C1 segment of cervical spinal cord (tissue), 14 donors: Measurements from ENCODE around the gene RXRA.

Source experiments
- DNase-seq, 14 donors: peaks; one replicate each; lab custom pipeline; 2025; lab: John Stamatoyannopoulos, UW

Gene RXRA

DNA sequence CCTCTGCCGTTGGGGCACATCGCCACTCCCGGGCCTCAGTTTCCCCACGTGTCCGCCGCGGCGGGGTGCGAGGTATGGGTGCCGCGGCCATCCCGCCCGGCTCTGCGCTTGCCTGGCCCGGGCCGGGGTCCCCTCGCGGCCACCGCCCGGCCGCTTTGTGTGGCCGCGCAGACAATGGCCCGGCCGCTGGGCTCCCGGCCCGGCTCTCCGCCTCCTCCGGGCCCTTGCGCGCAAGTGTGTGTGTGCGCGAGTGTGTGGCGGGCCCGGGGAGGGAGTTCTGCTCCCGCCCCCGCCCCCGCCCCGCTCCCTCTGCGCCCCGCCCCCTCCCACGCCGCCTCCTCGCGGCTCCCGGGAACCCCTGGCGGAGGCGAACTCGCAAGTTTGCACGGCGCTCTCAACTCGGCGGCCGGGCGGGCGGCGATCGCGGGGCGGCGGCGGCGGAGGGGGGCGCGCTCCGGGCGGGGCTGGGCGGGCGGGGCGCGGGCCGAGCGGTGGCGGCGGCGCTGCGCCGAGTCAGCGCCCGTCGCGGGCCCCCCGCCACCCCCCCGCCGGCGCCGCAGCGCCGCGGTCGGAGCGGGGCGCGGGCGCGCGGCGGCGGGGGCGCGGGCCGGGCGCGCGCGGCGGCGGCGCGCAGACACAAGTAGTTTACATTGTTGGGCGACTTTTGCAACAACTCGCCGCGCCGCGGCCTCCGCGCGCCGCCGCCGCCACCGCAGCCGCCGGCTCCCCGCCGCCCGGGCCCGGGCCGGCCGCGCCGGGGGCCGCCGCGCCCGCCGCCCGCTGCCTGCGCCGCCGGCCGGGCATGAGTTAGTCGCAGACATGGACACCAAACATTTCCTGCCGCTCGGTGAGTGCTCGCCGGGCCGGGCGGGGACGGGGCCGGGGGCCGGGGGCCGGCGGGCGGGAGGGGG is at the start of gene RXRA:
Gene RXRA, plus strand, starts transcription at position 643 of the 911 bp plus-strand sequence. Its CDS starts 177 bp downstream, at position 820.
- peak in 12 of 14 donors; percentile 29 to 83 (median 61) for DNase-seq

DNA sequence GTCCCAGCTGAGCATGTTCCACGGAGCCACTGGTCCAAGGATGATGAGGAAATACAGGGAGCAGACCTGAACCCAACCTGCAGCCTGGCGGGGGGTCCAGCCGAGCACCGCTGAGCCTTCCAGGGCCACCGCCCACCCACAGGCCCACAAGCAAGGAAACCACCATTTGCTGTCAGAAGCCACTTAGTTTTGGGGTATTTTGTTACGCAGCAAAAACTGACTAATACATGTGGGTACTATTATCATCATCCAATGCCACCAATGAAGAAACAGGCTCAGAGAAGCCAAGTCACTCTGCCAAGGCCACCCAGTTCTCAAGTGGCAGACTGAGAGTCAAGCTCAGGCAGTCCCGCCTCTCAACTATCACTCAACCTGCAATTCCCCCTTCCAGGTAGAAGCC is 48.0 kb upstream of the RXRA start:
- DNase-seq = no peak

- no peak for DNase-seq
These were observed 47.1 kb upstream of the RXRA start for GRCh38 chr9:134278974-134279640.

DNA sequence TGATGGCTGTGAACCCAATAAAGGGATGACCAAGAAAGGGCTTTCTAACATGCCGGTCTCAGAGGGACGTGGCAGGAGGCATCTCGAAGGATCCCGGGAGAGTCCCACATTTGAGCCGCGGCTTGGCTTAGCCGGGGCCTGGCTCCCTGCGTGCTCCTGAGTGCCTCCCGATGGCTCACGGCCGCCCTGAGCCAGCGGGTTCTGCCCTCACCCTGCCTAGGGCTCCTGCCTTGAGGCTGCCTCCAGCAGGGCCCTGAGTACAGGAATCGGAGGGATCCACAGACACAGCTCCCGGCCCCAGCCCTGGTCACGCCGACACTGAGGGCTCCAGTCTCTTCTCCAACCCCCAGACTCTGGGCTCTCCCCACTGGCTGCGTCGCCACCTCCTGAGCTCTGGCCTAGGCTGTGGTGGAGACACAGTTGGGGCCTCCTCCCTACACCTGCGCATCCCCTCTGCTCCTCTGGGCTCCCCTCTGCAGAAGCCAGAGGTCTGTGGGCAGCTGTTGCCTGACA is 44.1 kb upstream of the RXRA start:
- DNase-seq = no peak

GRCh38 chr9:134283111-134283515 is 43.1 kb upstream of the RXRA start:
- DNase-seq = peak in 12 of 14 donors; percentile 34 to 81 (median 50)

- no peak for DNase-seq
These were observed 42.5 kb upstream of the RXRA start for GRCh38 chr9:134283692-134284265.

GRCh38 chr9:134284273-134284672 is 42.0 kb upstream of the RXRA start:
- peak in 3 of 14 donors; percentile 14 to 36 (median 34) for DNase-seq

- no peak for DNase-seq
These were observed 41.5 kb upstream of the RXRA start for GRCh38 chr9:134284741-134285140.

- DNase-seq = no peak
These were observed 40.9 kb upstream of the RXRA start for GRCh38 chr9:134285215-134285845.

- DNase-seq = peak in 1 of 14 donors; percentile 14
These were observed 39.6 kb upstream of the RXRA start for GRCh38 chr9:134286471-134287245.

GRCh38 chr9:134287591-134288491 is 38.4 kb upstream of the RXRA start:
- DNase-seq = no peak

DNA sequence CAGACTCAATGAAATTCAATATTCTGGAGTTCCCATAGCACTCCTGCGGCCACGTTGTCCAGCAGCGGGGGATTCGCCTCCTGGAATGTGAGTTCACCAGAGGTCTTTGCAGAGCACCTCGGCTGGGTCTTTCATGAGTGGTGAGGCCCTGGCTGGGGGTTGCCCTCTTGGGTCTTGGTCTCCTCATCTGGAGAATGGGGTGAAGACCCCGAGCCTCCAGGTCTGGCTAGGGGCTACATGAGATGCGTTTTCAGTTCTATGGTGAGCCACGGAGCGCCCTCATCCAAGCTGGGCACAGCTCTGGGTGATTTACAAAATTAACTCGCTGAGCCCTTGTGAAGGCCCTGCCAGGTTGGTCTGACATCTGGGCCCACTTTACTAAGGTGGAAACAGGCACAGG is 37.5 kb upstream of the RXRA start:
- DNase-seq = no peak

- DNase-seq = no peak
These were observed 36.9 kb upstream of the RXRA start for GRCh38 chr9:134289241-134289875.

DNA sequence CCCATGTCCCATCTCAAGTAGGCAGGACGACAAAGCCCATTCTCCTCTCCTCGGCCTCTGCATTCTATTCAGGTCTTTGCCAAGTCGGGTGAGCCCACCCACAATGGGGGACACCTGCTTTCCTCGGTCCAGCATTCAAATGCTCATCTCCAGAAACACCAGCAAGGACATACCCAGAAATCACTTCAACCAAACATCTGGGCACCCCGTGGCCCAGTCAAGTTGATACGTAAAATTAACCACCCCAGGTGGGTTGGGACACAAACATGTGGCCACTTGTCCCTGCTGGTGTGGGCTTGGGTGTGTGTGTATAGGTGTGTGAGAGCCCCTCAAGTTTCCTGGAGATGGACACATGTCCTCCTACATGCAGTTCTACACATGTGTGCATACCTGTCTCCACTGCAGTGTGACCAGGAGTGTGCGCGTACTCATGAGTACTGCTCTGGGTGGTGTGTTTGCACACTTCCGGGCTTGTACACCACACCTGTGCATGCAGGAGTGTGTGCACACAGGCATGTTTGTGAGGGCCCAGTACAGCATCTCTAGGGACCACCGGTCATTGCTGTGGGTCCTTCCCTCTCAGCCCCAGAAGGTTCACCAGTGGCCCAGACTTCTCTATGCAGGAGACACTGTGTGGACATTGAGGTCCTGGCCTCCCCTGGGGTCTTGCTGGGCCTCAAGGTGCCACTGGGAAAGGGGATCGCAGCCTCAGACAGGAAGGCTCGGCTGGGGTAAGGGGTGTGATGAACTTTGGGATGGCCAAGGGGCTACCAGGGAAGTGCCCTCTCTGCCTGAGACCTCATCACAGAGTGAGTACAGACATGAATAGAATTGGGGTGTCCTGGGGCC is 35.4 kb upstream of the RXRA start:
- DNase-seq = no peak

DNA sequence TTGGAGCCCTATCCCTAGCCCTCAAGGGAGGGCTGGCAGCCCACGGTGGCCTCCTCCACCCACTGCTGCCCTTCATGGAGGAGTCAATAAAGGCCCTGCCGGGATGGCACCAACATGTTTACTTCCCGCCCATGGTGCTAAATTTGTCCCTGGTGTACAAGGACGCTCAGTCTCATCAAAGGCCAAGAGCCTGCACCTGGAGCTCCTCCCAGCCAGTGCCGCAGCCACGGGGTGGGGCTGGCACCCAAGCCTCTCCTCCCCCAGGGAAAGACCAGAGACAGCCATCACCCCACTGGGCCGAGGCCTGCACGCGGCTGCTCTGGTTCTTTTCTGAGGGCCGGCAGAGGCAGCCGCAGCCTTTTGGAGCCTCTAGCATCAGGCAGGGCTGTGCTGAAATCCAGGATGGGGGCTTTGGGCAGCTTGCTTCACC is 34.8 kb upstream of the RXRA start:
- no peak for DNase-seq

- DNase-seq = no peak
These were observed 34.0 kb upstream of the RXRA start for GRCh38 chr9:134291961-134292871.

DNA sequence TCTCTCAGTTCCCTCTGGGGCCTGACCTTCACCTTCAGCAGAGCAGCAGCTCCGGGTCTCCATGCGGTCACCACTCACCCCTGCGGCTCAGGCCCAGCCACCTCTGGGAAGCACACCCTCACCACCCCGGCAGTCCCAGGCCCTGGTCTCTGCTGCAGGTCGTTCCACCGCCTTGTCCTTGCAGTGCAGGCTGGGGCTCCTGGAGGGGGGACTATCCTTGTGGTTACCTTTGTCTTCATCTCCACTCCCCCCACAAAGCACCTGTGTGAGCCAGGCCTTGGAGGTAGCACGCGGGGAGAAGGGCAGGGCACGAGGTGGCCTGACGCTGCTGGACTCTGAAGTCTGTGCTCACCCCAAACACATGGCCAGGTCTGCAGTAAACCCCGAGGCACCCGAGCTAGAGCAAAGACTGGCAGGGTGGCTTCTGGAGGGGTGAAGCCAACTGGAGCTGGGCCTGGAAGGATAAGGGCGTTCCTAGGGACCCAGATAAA is 33.2 kb upstream of the RXRA start:
- no peak for DNase-seq
